HG03066 (cell line): ENCODE results near the gene KLF1.

Experiments
- ATAC-seq: cut with Tn5 transposase; IDR thresholded peaks from one replicate; pipeline ENCODE4 v1.9.1; 2021; ENCODE audit warnings: low read depth; ENCODE audit not compliant: unreplicated experiment

The KLF1 gene

GRCh38 chr19:12840091-12841079, 46.6 kb downstream of the KLF1 start:
- ATAC-seq, result no peak

DNA sequence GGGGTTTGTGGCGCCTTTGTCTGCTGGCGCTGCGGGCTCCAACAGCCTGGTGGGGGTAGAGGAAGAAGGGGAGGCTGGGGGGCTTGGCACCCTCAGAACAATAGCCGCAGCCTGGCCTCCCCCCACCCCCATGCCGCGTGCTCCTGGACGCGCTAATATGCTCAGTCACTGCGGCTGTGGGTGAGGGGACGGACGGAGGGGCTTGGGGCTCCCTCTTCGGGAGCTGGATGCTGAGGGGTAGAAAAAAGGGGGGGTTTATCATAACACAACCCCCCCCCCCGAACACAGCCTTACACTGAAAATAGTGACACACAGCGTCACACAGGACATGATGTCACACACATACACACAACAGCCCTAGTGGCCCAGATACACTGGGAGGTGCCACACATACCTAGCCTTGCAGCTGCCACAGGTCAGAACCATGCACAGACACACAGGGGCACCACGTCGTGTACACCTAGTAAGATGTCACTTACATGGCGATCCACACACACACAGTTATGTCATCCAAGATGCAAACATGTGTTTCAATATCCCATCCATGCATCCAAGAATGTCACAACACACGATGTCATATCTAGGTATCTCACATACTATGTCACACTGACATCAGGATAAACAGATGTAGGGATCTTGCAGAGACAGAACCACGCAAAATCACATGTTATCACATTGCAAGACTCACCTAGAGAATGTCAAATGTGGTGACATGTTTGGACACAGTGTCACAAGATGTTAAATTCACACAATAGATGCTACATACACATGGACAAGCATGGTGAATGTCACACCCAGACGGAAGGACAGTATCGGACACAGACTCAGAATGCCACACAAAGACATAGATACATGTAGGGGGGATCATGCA, 47.9 kb downstream of the KLF1 start:
- no peak for ATAC-seq

GRCh38 chr19:12838182-12838885, 48.7 kb downstream of the KLF1 start, which contains the start of gene MAST1:
TSS of gene MAST1 (plus strand) at chr19:12838515. CDS start at chr19:12838573, 58 bp downstream.
- no peak for ATAC-seq

DNA sequence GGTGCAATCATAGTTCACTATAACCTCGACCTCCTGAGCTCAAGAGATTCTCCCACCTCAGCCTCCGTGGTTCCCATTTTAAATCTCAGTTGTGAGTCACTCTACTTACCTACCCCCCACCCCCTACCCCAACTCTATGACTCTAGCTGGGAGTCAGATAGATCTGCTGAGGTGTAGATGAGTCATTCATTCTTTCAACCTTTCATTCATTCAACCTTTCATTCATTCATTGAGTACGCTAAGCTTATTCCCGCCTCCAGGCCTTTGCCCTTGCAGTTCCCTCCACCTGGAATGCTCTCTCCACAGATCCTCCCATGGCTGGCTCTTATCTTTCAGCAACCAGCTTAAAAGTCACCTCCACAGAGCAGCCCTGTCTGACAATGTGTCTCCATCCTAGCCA, 49.8 kb downstream of the KLF1 start:
- no peak for ATAC-seq

GRCh38 chr19:12836529-12836863, 50.5 kb downstream of the KLF1 start:
- no peak for ATAC-seq

DNA sequence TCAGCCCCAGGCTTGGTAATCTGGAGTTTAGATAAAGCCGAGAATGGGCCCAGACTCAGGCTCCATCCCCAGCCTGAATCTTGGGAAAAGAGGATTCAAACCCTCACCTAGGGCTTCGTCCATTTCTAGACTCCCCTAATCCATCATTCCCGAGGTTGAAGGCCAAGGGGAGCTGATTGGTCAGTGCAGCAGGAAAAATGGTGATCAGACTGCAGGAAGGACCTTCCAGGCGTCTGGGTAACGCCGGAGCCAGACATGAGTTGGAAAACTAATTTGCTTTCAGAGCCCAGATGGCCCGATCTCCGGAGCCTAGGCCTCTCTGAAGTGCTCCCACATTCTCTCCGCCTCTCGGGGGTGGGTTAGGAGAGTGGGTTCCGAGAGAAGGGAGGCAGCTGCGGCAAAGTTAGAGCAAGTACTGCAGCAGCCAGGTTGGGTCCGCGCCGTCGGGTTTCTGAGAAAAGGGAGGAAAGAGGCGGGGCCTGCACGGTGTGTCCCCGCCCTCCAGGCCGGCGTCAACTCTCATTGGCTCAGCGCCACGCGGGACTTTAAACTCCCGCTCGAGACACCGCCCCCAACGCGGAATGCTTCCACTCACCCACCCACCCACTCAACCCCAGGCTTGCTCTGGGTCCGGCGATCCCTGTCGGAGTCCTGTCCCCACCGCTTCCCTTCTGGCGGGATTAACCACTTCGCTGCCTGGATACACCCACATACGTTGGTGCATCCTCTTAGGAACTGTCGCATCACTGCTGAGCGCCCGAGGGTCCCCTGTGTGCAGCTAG, 51.8 kb downstream of the KLF1 start:
- no peak for ATAC-seq

- no peak for ATAC-seq
Observed at GRCh38 chr19:12834566-12834943, 52.4 kb downstream of the KLF1 start, which contains the start of gene RTBDN. TSS of gene RTBDN (minus strand) at chr19:12834579. CDS start at chr19:12829979, 4,600 bp downstream.
